Upper lobe of left lung (tissue), 6 donors: ENCODE measurements around the gene NSMF. TPM values are rescaled to one million over a fixed set of nuclear protein-coding genes. Genes with fewer than 3 reads are reported as not detected.
A peak's percentile ranks its signal among the peaks of the same experiment; 100 is the strongest.

Experiments used
- ATAC-seq, 2 donors: fragments of 200-7000 bp; cut with Tn5 transposase; one replicate each; pipeline ENCODE4 v1.9.1; 2022; ENCODE audit warnings: mild to moderate bottlenecking in 2 of 2, moderate library complexity in 2 of 2; ENCODE audit not compliant: low FRiP score in 2 of 2
- DNase-seq, 2 donors: peaks; one replicate each; pipeline ENCODE4 v3.0.0-alpha.2; 2019 to 2020
- H3K27ac ChIP-seq, 4 donors: fragments of 200-600 bp; sonication (generic); one replicate each; pipeline ENCODE4 v1.5.1; 2016 to 2019
- H3K27me3 ChIP-seq, 4 donors: fragments of 200-600 bp; sonication (generic); one replicate each; pipeline ENCODE4 v1.5.1; 2017 to 2019
- H3K36me3 ChIP-seq, 4 donors: fragments of 200-600 bp; sonication (generic); one replicate each; pipeline ENCODE4 v1.5.1; 2016 to 2019
- H3K4me1 ChIP-seq, 4 donors: fragments of 200-600 bp; sonication (generic); one replicate each; pipeline ENCODE4 v1.5.1; 2018 to 2019
- H3K4me3 ChIP-seq, 4 donors: fragments of 200-600 bp; sonication (generic); one replicate each; pipeline ENCODE4 v1.5.1; 2017 to 2019; ENCODE audit warnings: mild to moderate bottlenecking in 2 of 4, moderate library complexity in 1 of 4
- H3K9me3 ChIP-seq, 4 donors: fragments of 200-600 bp; sonication (generic); one replicate each; pipeline ENCODE4 v1.5.1; 2018 to 2019
- EP300 ChIP-seq, 4 donors: sonication (generic); formaldehyde crosslinking; IDR thresholded peaks; one replicate each; pipeline ENCODE4 v1.5.1; 2017; ENCODE audit warnings: antibody characterized with exemption in 4 of 4, control low read depth in 2 of 4
- POLR2A ChIP-seq, 4 donors: fragments of 450-650 bp; IDR thresholded peaks; one replicate each; pipeline ENCODE4 v1.5.1; 2016 to 2017; ENCODE audit warnings: antibody characterized with exemption in 4 of 4, mild to moderate bottlenecking in 2 of 4
- POLR2AphosphoS5 ChIP-seq, 2 donors: sonication (generic); formaldehyde crosslinking; IDR thresholded peaks; one replicate each; pipeline ENCODE4 v1.5.1; 2017; ENCODE audit warnings: antibody characterized with exemption in 2 of 2
- WGBS, 2 donors: methylation state at CpG; one replicate each; pipeline ENCODE4 v1.1.5; 2017 to 2018; 5-methylcytosine and 5-hydroxymethylcytosine counted together
- total RNA-seq, 6 donors: library from RNA; depleted of rRNA in 4 of 6; stranded (reverse); fragments of >200 nt in 4 of 6; gene quantifications; one replicate each; pipeline versions ENCODE4 v1.1.0 to v1.2.1, GENCODE V29; 2016 to 2021
- TF ChIP-seq, protein P1 (sequence below), 6 experiments: fragments of 450-650 bp in 4 of 6; fragments of 200-600 bp in 2 of 6; sonication (generic) in 2 of 6; IDR thresholded peaks; one replicate each; pipeline ENCODE4 v1.5.1; 2016 to 2019; ENCODE audit warnings: antibody characterized with exemption in 6 of 6
- donor health status: DM: no; HTN: no; CAD: no; lungs with moderate emphysema.
- donor health status: DM: no; HTN: yes; CAD: no; lungs with severe emphysema.

The NSMF gene
- total RNA-seq, 6 donors from 2014 or later: 20.4 to 57.6 (median 25.9) TPM

DNA sequence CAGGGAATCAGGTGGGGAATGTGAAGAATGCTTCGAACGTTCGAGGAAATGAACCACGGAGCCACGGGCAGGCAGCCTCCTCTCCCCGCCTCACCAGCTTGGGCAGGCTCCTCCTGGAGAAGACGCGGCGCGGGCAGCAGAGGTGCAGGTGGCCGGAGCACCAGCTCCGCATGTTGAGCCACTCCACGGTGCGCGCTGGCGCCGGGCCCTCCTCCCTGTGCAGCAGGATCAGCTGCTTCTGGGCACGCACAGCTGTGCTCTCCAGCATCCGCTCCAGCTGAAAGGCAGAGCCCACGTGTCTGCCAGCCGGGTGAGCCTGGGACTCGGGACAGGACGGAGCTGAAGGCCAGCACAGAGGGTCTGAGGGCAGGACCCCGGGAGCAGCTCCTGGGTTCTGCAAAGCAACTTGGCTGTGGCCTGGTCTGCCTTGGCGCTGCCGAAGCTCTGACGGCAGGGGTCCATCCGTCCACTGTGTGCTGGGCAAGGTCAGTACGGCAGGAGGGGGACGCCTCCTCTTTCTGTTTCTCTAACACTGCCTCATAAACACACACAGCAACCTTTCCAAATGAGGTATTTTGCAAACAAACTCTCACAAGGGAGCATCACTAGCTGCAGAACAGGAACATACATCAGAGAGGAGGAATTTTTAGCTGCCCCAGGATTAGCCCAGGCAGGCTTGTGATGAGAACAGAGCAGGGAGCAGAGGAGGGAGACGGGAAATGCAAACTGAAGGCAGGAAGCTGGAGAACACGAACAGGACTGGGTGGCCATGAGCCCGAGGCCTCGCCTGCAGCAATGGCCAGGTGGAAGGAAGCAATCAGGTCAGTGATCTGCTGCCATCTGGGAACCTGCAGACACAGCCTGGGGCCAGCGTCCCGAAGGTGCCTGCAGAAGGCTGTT, 20.1 kb upstream of the NSMF start:
- no peak for TF ChIP-seq EP300 (IDR thresholded peaks at IDR 0.05)
- TF ChIP-seq, protein P1, sequence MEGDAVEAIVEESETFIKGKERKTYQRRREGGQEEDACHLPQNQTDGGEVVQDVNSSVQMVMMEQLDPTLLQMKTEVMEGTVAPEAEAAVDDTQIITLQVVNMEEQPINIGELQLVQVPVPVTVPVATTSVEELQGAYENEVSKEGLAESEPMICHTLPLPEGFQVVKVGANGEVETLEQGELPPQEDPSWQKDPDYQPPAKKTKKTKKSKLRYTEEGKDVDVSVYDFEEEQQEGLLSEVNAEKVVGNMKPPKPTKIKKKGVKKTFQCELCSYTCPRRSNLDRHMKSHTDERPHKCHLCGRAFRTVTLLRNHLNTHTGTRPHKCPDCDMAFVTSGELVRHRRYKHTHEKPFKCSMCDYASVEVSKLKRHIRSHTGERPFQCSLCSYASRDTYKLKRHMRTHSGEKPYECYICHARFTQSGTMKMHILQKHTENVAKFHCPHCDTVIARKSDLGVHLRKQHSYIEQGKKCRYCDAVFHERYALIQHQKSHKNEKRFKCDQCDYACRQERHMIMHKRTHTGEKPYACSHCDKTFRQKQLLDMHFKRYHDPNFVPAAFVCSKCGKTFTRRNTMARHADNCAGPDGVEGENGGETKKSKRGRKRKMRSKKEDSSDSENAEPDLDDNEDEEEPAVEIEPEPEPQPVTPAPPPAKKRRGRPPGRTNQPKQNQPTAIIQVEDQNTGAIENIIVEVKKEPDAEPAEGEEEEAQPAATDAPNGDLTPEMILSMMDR (IDR thresholded peaks at IDR 0.05): no peak
- TF ChIP-seq POLR2A (IDR thresholded peaks at IDR 0.05): no peak
- no peak for TF ChIP-seq POLR2AphosphoS5 (IDR thresholded peaks at IDR 0.05)
- Histone ChIP-seq H3K36me3 (no peaks in the 10 kb centered on the region), H3K27ac (no peak overlapping the region), H3K27me3 (no peaks in the 10 kb centered on the region), H3K9me3 (peaks cover 7 to 17% (median 10%) of the 10 kb centered on the region in 4 donors), H3K4me3 (no peak overlapping the region), H3K4me1 (no peaks in the 10 kb centered on the region)
- DNase-seq: peak in 1 of 2 donors; percentile 82
- 60 to 79% methylated on average over 28 to 35 of the region's 36 CpGs for WGBS, 2 donors
- no peak for ATAC-seq

DNA sequence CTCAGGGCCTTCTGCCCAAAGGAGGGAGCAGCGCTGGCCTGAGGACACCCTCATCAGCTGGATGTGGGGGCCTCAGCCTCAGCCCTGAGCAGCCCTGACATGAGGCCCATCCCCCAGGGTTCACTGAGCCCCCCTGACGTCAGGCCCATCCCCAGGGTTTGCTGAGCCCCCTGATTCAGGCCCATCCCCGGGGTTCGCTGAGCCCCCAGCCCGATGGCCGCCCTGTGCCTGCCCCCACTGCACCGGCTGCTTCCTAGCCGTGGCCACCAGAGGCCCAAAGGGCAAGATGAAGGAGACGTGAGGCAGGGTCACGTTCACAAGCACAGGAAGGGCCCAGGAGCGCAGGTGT, 19.5 kb upstream of the NSMF start:
- WGBS, 2 donors: 75 to 80% methylated on average over 6 to 8 of the region's 11 CpGs
- TF ChIP-seq POLR2AphosphoS5 (IDR thresholded peaks at IDR 0.05) (no peak), POLR2A (IDR thresholded peaks at IDR 0.05) (no peak), EP300 (IDR thresholded peaks at IDR 0.05) (no peak)
- TF ChIP-seq, protein P1 (IDR thresholded peaks at IDR 0.05): no peak
- H3K27me3 ChIP-seq: no peaks in the 10 kb centered on the region
- DNase-seq (peak in 1 of 2 donors; percentile 51), ATAC-seq (peak in 1 of 2 donors; percentile 9)
- H3K4me3 ChIP-seq: no peak overlapping the region
- no peaks in the 10 kb centered on the region for H3K36me3 ChIP-seq
- H3K9me3 ChIP-seq: peaks cover 7 to 17% (median 10%) of the 10 kb centered on the region in 4 donors
- no peak overlapping the region for H3K27ac ChIP-seq
- no peaks in the 10 kb centered on the region for H3K4me1 ChIP-seq

DNA sequence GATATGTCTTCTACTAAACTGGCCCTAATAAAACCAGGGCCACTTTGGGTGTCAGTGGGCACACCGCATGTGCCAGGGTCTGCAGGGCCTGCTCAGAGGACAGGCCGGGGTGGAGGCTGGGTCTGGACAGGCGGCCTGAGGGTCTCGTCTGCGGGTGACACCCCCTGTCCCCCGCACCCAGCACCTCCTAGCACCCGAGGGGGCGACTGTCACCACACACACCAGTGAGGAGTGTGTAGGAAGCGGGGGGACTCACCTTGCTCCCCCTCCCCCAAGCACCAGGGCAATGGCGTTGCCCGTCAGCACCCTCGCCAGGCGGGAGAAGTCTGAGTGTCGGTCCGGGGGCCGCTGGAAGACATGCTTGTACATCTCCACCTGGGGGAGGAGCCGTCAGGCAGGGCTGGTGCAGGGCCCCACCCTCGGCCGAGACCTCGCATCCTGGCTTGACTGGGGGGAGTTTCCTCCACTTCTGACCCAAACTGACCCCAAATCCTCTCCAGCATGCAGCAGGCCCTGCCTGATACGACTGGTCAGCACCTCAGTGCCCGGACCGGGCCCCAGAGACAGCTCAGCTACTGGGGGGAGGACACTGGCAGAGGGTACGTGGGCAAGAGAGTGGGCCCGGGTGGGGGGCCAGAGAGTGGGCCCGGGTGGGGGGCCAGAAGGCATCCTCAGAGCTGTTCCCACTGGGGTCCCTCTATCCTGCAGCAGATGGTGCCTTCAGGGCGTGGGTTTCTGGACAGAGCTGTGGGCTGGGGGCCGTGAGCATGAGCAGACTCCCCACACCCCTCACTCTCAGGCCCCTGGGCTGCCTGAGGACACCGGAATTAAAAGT, 18.9 kb upstream of the NSMF start:
- no peak for ATAC-seq

DNA sequence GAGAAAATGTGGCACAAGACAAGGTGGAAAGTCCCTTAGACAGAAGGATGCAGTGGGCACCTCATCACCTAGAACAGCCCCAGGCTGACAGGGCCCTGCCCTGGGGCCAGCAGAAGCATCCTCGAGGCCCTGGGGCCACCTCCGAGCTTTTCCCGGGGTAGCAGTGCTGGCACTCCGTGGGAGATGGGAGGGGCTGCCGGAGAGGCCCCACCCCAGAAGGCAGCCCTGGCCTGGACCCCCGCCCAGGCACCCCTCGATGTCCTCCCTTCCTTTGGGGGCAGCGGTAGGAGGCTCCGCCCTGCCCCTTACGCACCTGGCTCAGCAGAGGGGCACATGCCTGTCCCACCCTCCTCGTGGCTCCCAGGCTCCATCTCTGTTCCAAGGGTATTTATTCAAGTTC, 17.7 kb upstream of the NSMF start:
- WGBS, 2 donors: 90 to 94% methylated on average over 5 to 11 of the region's 11 CpGs
- no peaks in the 10 kb centered on the region for H3K27me3 ChIP-seq
- ATAC-seq: peak in 1 of 2 donors; percentile 15
- TF ChIP-seq POLR2AphosphoS5 (IDR thresholded peaks at IDR 0.05) (no peak), EP300 (IDR thresholded peaks at IDR 0.05) (no peak), POLR2A (IDR thresholded peaks at IDR 0.05) (no peak)
- TF ChIP-seq, protein P1 (IDR thresholded peaks at IDR 0.05): no peak
- no peak overlapping the region for H3K27ac ChIP-seq
- no peak overlapping the region for H3K4me3 ChIP-seq
- peaks cover 7 to 17% (median 10%) of the 10 kb centered on the region in 4 donors for H3K9me3 ChIP-seq
- peak in 1 of 2 donors; percentile 74 for DNase-seq
- H3K36me3 ChIP-seq: no peaks in the 10 kb centered on the region
- H3K4me1 ChIP-seq: no peaks in the 10 kb centered on the region

More for the DNA sequence above, 18.9 kb upstream of the NSMF start:
- H3K4me3 ChIP-seq: no peak overlapping the region
- no peaks in the 10 kb centered on the region for H3K36me3 ChIP-seq
- H3K27me3 ChIP-seq: no peaks in the 10 kb centered on the region
- no peak overlapping the region for H3K27ac ChIP-seq
- WGBS, 2 donors: 83 to 87% methylated on average over 1 to 28 of the region's 29 CpGs
- DNase-seq: peak in 1 of 2 donors; percentile 78
- TF ChIP-seq POLR2A (IDR thresholded peaks at IDR 0.05) (no peak), EP300 (IDR thresholded peaks at IDR 0.05) (no peak), POLR2AphosphoS5 (IDR thresholded peaks at IDR 0.05) (no peak)
- TF ChIP-seq, protein P1 (IDR thresholded peaks at IDR 0.05): no peak
- peaks cover 7 to 17% (median 10%) of the 10 kb centered on the region in 4 donors for H3K9me3 ChIP-seq
- H3K4me1 ChIP-seq: no peaks in the 10 kb centered on the region
